HG03571 (cell line): ENCODE measurements around the gene TGM1.
A peak's percentile ranks its signal among the peaks of the same experiment; 100 is the strongest.
"Not testable (repeated sequence)": the region's sequence is repeated elsewhere in the genome, so short reads cannot be mapped to it uniquely, and the experiment has no call there.

Experiments used
- ATAC-seq: cut with Tn5 transposase; IDR thresholded peaks from one replicate; pipeline ENCODE4 v1.9.1; 2021; ENCODE audit not compliant: unreplicated experiment

TGM1 gene

GRCh38 chr14:24234095-24235005, 28.6 kb downstream of the TGM1 start:
- no peak for ATAC-seq

- no peak for ATAC-seq
Observed at GRCh38 chr14:24233538-24233866, 29.5 kb downstream of the TGM1 start.

GRCh38 chr14:24232645-24233537, 30.1 kb downstream of the TGM1 start, which contains the start of gene GMPR2:
Gene GMPR2 (plus strand): TSS chr14:24232929. CDS start chr14:24233254, 325 bp downstream.
- peak; percentile 57 for ATAC-seq

GRCh38 chr14:24232121-24232644, 30.8 kb downstream of the TGM1 start, which contains the start of gene NEDD8:
Gene NEDD8 (minus strand): TSS chr14:24232367. CDS start chr14:24232267, 100 bp downstream.
- peak; percentile 57 for ATAC-seq

DNA sequence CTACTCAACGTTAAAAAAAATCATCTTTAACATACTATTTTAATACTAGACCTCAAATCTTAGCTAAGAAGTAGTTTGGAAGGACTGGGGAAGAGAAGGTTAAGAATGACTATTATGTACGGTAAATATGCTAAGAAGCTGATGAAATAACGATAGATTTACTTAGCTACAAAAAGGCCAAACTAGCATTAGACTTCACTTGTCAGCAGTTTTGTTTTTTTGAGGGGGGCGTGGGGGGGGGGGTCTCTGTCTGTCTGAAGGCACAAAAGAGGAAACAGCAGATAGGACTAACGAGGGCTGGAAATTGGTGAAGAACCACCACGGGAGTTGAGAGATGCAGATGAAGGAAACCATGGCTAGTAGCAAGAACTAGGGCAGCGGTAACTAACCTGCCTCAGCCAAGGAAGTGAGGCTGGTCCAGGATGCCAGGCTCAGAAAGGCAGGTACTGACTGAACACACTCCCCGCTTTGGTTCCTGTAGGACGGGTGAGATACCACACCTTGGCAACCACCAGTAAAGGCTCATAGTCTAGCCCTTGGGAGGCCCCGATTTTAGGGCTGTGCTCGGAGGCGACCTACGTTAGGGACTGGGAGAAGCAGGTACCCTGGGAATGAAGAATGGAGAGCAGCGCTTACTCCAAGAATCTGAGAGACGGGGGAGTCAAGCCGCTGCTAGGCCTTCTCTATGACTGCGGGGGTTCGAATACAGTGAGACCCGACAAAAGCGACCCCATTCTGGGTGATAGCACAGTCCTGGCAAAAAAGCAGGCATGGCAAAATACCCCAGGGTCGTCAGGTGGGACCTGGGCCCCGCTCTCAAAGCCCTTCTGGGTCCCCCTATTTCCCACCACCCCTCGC, 31.5 kb downstream of the TGM1 start:
- no peak for ATAC-seq

GRCh38 chr14:24228902-24229301, 34.1 kb downstream of the TGM1 start:
- no peak for ATAC-seq

- no peak for ATAC-seq
Observed at GRCh38 chr14:24226473-24226872, 36.5 kb downstream of the TGM1 start.

- ATAC-seq: no peak
Observed at GRCh38 chr14:24224618-24225071, 38.3 kb downstream of the TGM1 start.

DNA sequence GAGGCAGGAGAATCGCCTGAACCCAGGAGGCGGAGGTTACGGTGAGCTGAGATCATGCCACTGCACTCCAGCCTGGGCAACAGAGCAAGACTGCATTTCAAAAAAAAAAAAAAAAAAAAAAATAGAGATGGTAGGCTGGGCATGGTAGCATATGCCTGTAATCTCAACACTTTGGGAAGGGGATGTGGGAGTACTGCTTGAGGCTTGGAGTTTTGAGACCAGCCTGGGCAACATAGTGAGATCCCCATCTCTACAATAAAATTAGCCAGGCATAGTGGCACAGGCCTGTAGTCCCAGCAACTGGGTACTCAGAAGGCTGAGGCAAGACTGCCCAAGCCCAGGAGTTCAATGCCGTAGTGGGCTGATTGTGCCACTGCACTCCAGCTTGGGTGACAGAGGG, 40.0 kb downstream of the TGM1 start:
- ATAC-seq: not testable (repeated sequence)

GRCh38 chr14:24219521-24219920, 43.5 kb downstream of the TGM1 start:
- ATAC-seq: no peak

- no peak for ATAC-seq
Observed at GRCh38 chr14:24219080-24219479, 43.9 kb downstream of the TGM1 start.

GRCh38 chr14:24216876-24217275, 46.1 kb downstream of the TGM1 start:
- not testable (repeated sequence) for ATAC-seq

DNA sequence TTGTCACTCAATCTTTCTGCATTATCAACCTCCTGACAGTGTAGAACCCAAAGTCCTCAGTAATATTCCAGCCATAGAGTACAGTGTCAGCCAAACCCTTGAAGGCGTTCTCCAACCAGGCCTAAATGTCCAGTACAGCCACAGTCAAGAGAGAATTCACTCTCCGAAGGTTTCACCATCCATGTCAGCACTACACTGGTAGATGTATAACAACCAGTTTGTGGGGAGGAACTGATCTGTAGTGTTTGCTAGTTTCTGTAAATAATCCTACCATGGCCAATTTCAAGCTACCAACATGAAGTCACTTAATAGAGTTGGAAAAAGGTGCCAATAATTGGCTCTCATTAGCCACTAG, 46.7 kb downstream of the TGM1 start:
- ATAC-seq: no peak

- peak; percentile 56 for ATAC-seq
Observed at GRCh38 chr14:24215495-24216344, 47.3 kb downstream of the TGM1 start, which contains the start of gene MDP1. Gene MDP1 (minus strand): TSS chr14:24216066. CDS start chr14:24215955, 111 bp downstream.

GRCh38 chr14:24213866-24214662, 48.9 kb downstream of the TGM1 start:
- ATAC-seq: no peak

DNA sequence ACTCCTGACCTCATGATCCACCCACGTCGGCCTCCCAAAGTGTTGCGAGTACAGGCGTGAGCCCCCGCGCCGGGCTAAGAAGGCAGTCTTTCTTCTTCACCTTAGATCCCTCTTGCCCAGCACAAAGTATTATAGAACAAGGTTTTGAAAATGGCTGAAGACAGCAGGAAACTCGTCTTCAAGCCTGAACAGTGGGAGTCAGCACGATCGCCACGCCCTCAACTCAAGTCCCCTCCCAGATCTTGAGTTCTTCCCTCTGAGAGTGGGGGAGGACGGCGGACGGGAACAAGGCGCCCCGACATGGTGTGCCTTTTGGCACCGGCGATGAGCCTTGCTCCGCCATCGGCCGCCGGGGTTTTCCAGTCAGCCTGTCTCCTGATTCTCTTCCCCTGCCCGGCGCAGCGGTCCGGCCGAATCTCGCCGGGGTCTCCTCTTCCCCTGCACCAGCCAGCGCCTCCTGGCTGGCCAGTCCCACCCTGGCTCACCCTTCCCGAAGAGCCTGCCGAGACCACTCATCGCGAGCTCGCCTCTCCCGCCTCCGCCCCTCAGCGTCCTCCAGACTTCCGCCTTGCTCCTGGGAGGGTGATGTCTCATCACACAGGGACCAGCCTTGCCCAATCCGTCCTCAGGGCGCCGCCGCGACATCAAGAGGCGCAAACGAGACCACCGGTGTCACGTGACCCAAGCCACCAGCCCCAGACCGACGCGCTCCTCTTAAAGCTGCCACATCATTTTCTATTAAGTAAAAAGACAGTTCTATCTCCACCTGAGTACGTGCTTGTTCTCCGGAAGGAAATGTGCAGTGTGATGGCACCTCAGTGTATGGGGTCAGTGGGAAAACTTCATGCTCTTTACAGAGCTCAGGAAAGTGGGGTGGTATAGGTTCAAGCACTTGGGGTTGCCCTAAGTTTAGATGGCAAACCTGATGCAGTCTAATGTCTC, 49.8 kb downstream of the TGM1 start, which contains the start of gene CHMP4A:
CHMP4A (minus strand) TSS at position 565 of the 942 bp plus-strand sequence; CDS start at position 516, 49 bp downstream.
- ATAC-seq: peak; percentile 73

DNA sequence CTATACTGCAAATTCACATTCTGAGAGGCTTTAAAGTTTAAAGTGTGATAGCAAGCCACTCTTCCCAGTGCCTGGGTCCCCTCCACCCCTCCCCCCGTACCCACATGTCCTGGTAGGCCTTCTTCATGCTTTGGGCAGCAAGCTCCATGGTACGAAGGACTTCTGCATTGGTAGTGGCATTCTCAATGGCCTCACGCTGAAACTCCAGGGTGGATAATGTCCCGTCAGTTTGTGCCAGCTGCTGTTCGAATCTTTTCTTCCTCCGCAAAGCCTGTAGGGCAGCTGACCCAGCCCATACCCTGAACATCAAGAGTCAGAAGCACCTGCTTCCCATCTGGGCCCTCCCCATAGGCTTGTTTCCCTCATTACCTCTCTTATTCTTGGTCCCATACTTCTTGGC, 51.7 kb downstream of the TGM1 start:
- ATAC-seq: no peak
